Ammon's horn (tissue), 1 donor: ENCODE measurements around the gene FRS2.

Experiments
- DNase-seq: peaks from one replicate; pipeline ENCODE4 v3.0.0-alpha.2; 2016; ENCODE audit warnings: low spot score

The FRS2 gene

GRCh38 chr12:69464428-69464827 lies 5.8 kb upstream of the FRS2 start:
- no peak for DNase-seq

GRCh38 chr12:69466867-69467266 lies 3.3 kb upstream of the FRS2 start:
- DNase-seq = no peak

GRCh38 chr12:69467366-69467765 lies 2.8 kb upstream of the FRS2 start:
- no peak for DNase-seq

GRCh38 chr12:69468237-69469026 lies 1.8 kb upstream of the FRS2 start:
- DNase-seq = no peak

GRCh38 chr12:69469854-69470188 lies 367 bp upstream of the FRS2 start:
- no peak for DNase-seq

GRCh38 chr12:69471076-69471430 lies 865 bp downstream of the FRS2 start:
- DNase-seq = no peak

- DNase-seq = no peak
These were observed 1.6 kb downstream of the FRS2 start for GRCh38 chr12:69471667-69472385.

- no peak for DNase-seq
These were observed 3.1 kb downstream of the FRS2 start for GRCh38 chr12:69473262-69473661.

- DNase-seq = no peak
These were observed 4.3 kb downstream of the FRS2 start for GRCh38 chr12:69474456-69474855.

- DNase-seq = peak; percentile 29
These were observed 5.2 kb downstream of the FRS2 start for GRCh38 chr12:69475237-69475975.

GRCh38 chr12:69476276-69477017 lies 6.3 kb downstream of the FRS2 start:
- peak; percentile 58 for DNase-seq

- no peak for DNase-seq
These were observed 9.5 kb downstream of the FRS2 start for GRCh38 chr12:69479675-69480074.

- no peak for DNase-seq
These were observed 10.5 kb downstream of the FRS2 start for GRCh38 chr12:69480698-69481097.

GRCh38 chr12:69481133-69481532 lies 10.9 kb downstream of the FRS2 start:
- DNase-seq = no peak

- no peak for DNase-seq
These were observed 13.5 kb downstream of the FRS2 start for GRCh38 chr12:69483700-69484099.

GRCh38 chr12:69484428-69484827 lies 14.2 kb downstream of the FRS2 start:
- DNase-seq = no peak

- DNase-seq = no peak
These were observed 20.9 kb downstream of the FRS2 start for GRCh38 chr12:69490920-69491643.

GRCh38 chr12:69492739-69493138 lies 22.6 kb downstream of the FRS2 start:
- DNase-seq = no peak

- no peak for DNase-seq
These were observed 24.9 kb downstream of the FRS2 start for GRCh38 chr12:69495071-69495470.

- DNase-seq = no peak
These were observed 27.3 kb downstream of the FRS2 start for GRCh38 chr12:69497308-69498026.

GRCh38 chr12:69500631-69501030 lies 30.4 kb downstream of the FRS2 start:
- DNase-seq = no peak
